ES-I3 (cell line): ENCODE measurements around the gene ATXN1.

Experiments used
- H3K36me3 ChIP-seq: 2 replicates; pipeline ENCODE4 v1.6.1; 2013; ENCODE audit warnings: mild to moderate bottlenecking, low read length, control low read depth, moderate library complexity; ENCODE audit not compliant: insufficient read depth
- H3K4me1 ChIP-seq: 2 replicates; pipeline ENCODE4 v1.6.1; 2013; ENCODE audit warnings: mild to moderate bottlenecking, control low read depth, low read length; ENCODE audit not compliant: insufficient read depth
- H3K9ac ChIP-seq: 2 replicates; pipeline ENCODE4 v1.6.1; 2013; ENCODE audit warnings: low read depth, mild to moderate bottlenecking, low read length, moderate library complexity
- H3K9me3 ChIP-seq: 2 replicates; pipeline ENCODE4 v1.6.1; 2013; ENCODE audit warnings: mild to moderate bottlenecking, low read length, moderate library complexity; ENCODE audit not compliant: control insufficient read depth, insufficient read depth

ATXN1 gene

GRCh38 chr6:16359563-16359962, 401.7 kb downstream of the ATXN1 start:
- no peak overlapping the region for H3K9ac ChIP-seq
- H3K9me3 ChIP-seq = no peaks in the 10 kb centered on the region
- peaks cover 12% of the 10 kb centered on the region for H3K4me1 ChIP-seq
- no peaks in the 10 kb centered on the region for H3K36me3 ChIP-seq

GRCh38 chr6:16358531-16359138, 402.6 kb downstream of the ATXN1 start:
- Histone ChIP-seq H3K9me3 (no peaks in the 10 kb centered on the region), H3K4me1 (peaks cover 12% of the 10 kb centered on the region), H3K36me3 (no peaks in the 10 kb centered on the region), H3K9ac (no peak overlapping the region)

GRCh38 chr6:16355699-16356446, 405.4 kb downstream of the ATXN1 start:
- Histone ChIP-seq H3K4me1 (peaks cover 18% of the 10 kb centered on the region), H3K9me3 (no peaks in the 10 kb centered on the region), H3K36me3 (no peaks in the 10 kb centered on the region), H3K9ac (no peak overlapping the region; the same call in 1 of the 2 replicates)

- Histone ChIP-seq H3K9ac (no peak overlapping the region), H3K4me1 (peaks cover 18% of the 10 kb centered on the region), H3K36me3 (no peaks in the 10 kb centered on the region), H3K9me3 (no peaks in the 10 kb centered on the region)
Observed at GRCh38 chr6:16355238-16355637, 406.0 kb downstream of the ATXN1 start.

- peaks cover 18% of the 10 kb centered on the region for H3K4me1 ChIP-seq
- H3K9me3 ChIP-seq = no peaks in the 10 kb centered on the region
- H3K36me3 ChIP-seq = no peaks in the 10 kb centered on the region
- no peak overlapping the region for H3K9ac ChIP-seq
Observed at GRCh38 chr6:16354692-16355091, 406.6 kb downstream of the ATXN1 start.

GRCh38 chr6:16352821-16353438, 408.3 kb downstream of the ATXN1 start:
- peaks cover 18% of the 10 kb centered on the region for H3K4me1 ChIP-seq
- H3K9me3 ChIP-seq = no peaks in the 10 kb centered on the region
- no peak overlapping the region for H3K9ac ChIP-seq
- no peaks in the 10 kb centered on the region for H3K36me3 ChIP-seq

- H3K4me1 ChIP-seq = peaks cover 18% of the 10 kb centered on the region
- H3K36me3 ChIP-seq = no peaks in the 10 kb centered on the region
- H3K9me3 ChIP-seq = no peaks in the 10 kb centered on the region
- H3K9ac ChIP-seq = no peak overlapping the region
Observed at GRCh38 chr6:16352258-16352635, 409.0 kb downstream of the ATXN1 start.

- no peaks in the 10 kb centered on the region for H3K36me3 ChIP-seq
- no peak overlapping the region for H3K9ac ChIP-seq
- H3K4me1 ChIP-seq = peaks cover 17% of the 10 kb centered on the region
- no peaks in the 10 kb centered on the region for H3K9me3 ChIP-seq
Observed at GRCh38 chr6:16349544-16349943, 411.7 kb downstream of the ATXN1 start.

- Histone ChIP-seq H3K9me3 (no peaks in the 10 kb centered on the region), H3K36me3 (no peaks in the 10 kb centered on the region), H3K4me1 (peaks cover 12% of the 10 kb centered on the region), H3K9ac (no peak overlapping the region)
Observed at GRCh38 chr6:16346831-16347230, 414.4 kb downstream of the ATXN1 start.

GRCh38 chr6:16345449-16346330, 415.6 kb downstream of the ATXN1 start:
- H3K4me1 ChIP-seq = peaks cover 11% of the 10 kb centered on the region
- H3K9ac ChIP-seq = no peak overlapping the region
- no peaks in the 10 kb centered on the region for H3K9me3 ChIP-seq
- H3K36me3 ChIP-seq = no peaks in the 10 kb centered on the region

- Histone ChIP-seq H3K9ac (no peak overlapping the region), H3K4me1 (peaks cover 11% of the 10 kb centered on the region), H3K9me3 (no peaks in the 10 kb centered on the region), H3K36me3 (no peaks in the 10 kb centered on the region)
Observed at GRCh38 chr6:16344756-16345155, 416.5 kb downstream of the ATXN1 start.

GRCh38 chr6:16343593-16343992, 417.7 kb downstream of the ATXN1 start:
- H3K36me3 ChIP-seq = no peaks in the 10 kb centered on the region
- H3K4me1 ChIP-seq = peaks cover 20% of the 10 kb centered on the region
- no peak overlapping the region for H3K9ac ChIP-seq
- H3K9me3 ChIP-seq = no peaks in the 10 kb centered on the region

- no peaks in the 10 kb centered on the region for H3K36me3 ChIP-seq
- H3K4me1 ChIP-seq = peaks cover 10% of the 10 kb centered on the region; the same call in 1 of the 2 replicates
- H3K9me3 ChIP-seq = no peaks in the 10 kb centered on the region
- no peak overlapping the region for H3K9ac ChIP-seq
Observed at GRCh38 chr6:16339265-16339587, 422.0 kb downstream of the ATXN1 start.

GRCh38 chr6:16338577-16339264, 422.5 kb downstream of the ATXN1 start:
- Histone ChIP-seq H3K9me3 (no peaks in the 10 kb centered on the region), H3K4me1 (peaks cover 10% of the 10 kb centered on the region; the same call in 1 of the 2 replicates), H3K36me3 (no peaks in the 10 kb centered on the region), H3K9ac (no peak overlapping the region)
